HepG2 (cell line): ENCODE data around the gene HSCB. TPM values are rescaled to one million over a fixed set of nuclear protein-coding genes. Genes with fewer than 3 reads are reported as not detected.
A peak's percentile ranks its signal among the peaks of the same experiment; 100 is the strongest.

Source experiments
- CEBPG ChIP-seq: IDR thresholded peaks from 2 replicates; pipeline ENCODE4 v1.6.1; 2016
- EHMT2 ChIP-seq: fragments of 200-600 bp; sonication (generic); IDR thresholded peaks from 2 replicates; pipeline ENCODE4 v1.7.0; 2017; ENCODE audit warnings: antibody characterized with exemption, low read depth, low read length, borderline replicate concordance
- ESRRA ChIP-seq: sonication (generic); formaldehyde crosslinking; IDR thresholded peaks from 2 replicates; pipeline ENCODE4 v1.5.1; 2020; ENCODE audit warnings: mild to moderate bottlenecking, low read depth, missing genetic modification reagents
- IKZF1 ChIP-seq: fragments of 450-650 bp; IDR thresholded peaks from 2 replicates; pipeline ENCODE4 v1.7.1; 2016
- MXD4 ChIP-seq: IDR thresholded peaks from 2 replicates; pipeline ENCODE4 v1.6.1; 2016; ENCODE audit warnings: mild to moderate bottlenecking, missing biosample characterization, missing genetic modification reagents
- PHF20 ChIP-seq: sonication (generic); formaldehyde crosslinking; IDR thresholded peaks from 2 replicates; pipeline ENCODE4 v1.5.0; 2020; ENCODE audit warnings: mild to moderate bottlenecking, missing genetic modification reagents
- RXRB ChIP-seq: IDR thresholded peaks from 2 replicates; pipeline ENCODE4 v1.6.1; 2016; ENCODE audit warnings: borderline replicate concordance, missing genetic modification reagents, missing compliant biosample characterization
- SP4 ChIP-seq: sonication (generic); formaldehyde crosslinking; IDR thresholded peaks from 2 replicates; pipeline ENCODE4 v1.8.1; 2023; ENCODE audit warnings: mild to moderate bottlenecking, missing genetic modification reagents
- STAG1 ChIP-seq: sonication (generic); formaldehyde crosslinking; IDR thresholded peaks from 2 replicates; pipeline ENCODE4 v1.4.0; 2020; ENCODE audit warnings: missing genetic modification reagents
- TAF15 ChIP-seq: fragments of 200-400 bp; formaldehyde crosslinking; IDR thresholded peaks from one replicate; pipeline ENCODE4 v1.6.1; 2018; ENCODE audit warnings: mild to moderate bottlenecking, low read depth, low read length; ENCODE audit not compliant: poor library complexity, severe bottlenecking
- YEATS2 ChIP-seq: sonication (generic); formaldehyde crosslinking; IDR thresholded peaks from 2 replicates; pipeline ENCODE4 v1.4.0; 2020; ENCODE audit warnings: missing genetic modification reagents, borderline replicate concordance
- ZBTB44 ChIP-seq: sonication (generic); formaldehyde crosslinking; IDR thresholded peaks from 2 replicates; pipeline ENCODE4 v1.4.0; 2020; ENCODE audit warnings: missing genetic modification reagents
- ZFP37 ChIP-seq: sonication (generic); formaldehyde crosslinking; IDR thresholded peaks from 2 replicates; pipeline ENCODE4 v1.4.0; 2020; ENCODE audit warnings: missing genetic modification reagents, borderline replicate concordance
- ZNF230 ChIP-seq: sonication (generic); formaldehyde crosslinking; IDR thresholded peaks from 2 replicates; pipeline ENCODE4 v1.4.0; 2020; ENCODE audit warnings: mild to moderate bottlenecking, missing genetic modification reagents
- ZNF329 ChIP-seq: sonication (generic); formaldehyde crosslinking; IDR thresholded peaks from 2 replicates; pipeline ENCODE4 v1.9.0; 2021; ENCODE audit warnings: low read depth, mild to moderate bottlenecking, missing genetic modification reagents
- ZNF556 ChIP-seq: sonication (generic); formaldehyde crosslinking; IDR thresholded peaks from 2 replicates; pipeline ENCODE4 v1.4.0; 2020; ENCODE audit warnings: mild to moderate bottlenecking, missing genetic modification reagents, borderline replicate concordance
- ZNF660 ChIP-seq: sonication (generic); formaldehyde crosslinking; IDR thresholded peaks from 2 replicates; pipeline ENCODE4 v1.5.1; 2020; ENCODE audit warnings: mild to moderate bottlenecking, low read depth, missing genetic modification reagents, borderline replicate concordance
- ZNF775 ChIP-seq: sonication (generic); formaldehyde crosslinking; IDR thresholded peaks from 2 replicates; pipeline ENCODE4 v1.4.0; 2020; ENCODE audit warnings: missing genetic modification reagents, mild to moderate bottlenecking, moderate library complexity, borderline replicate concordance
- polyA plus RNA-seq, 8 experiments: library from polyadenylated mRNA; depleted of rRNA in 3 of 8; stranded (reverse) in 7 of 8; unstranded in 1 of 8; fragments of >200 nt; fragmentation: Illumina TruSeq in 4 of 8; extraction: Trizol in 4 of 8; gene quantifications; 2 replicates each; pipeline versions ENCODE4 v1.2.1 to v1.2.3, GENCODE V29; 2011 to 2016; ENCODE audit warnings: low read depth in 4 of 8, missing spikeins in 1 of 8, mixed read lengths in 1 of 8; ENCODE audit not compliant: insufficient read depth in 1 of 8
- total RNA-seq, 5 experiments: library from RNA; depleted of rRNA; stranded (reverse); fragments of >200 nt; fragmentation: Illumina TruSeq; extraction: Trizol; gene quantifications; 2 replicates each; pipeline ENCODE4 v1.2.3, GENCODE V29; 2016; ENCODE audit warnings: low read depth in 1 of 5
- TF ChIP-seq, protein P1 (sequence below): sonication (generic); formaldehyde crosslinking; IDR thresholded peaks from 2 replicates; pipeline ENCODE4 v1.5.0; 2020; ENCODE audit warnings: mild to moderate bottlenecking, missing genetic modification reagents, borderline replicate concordance
- TF ChIP-seq, protein P2 (sequence below): sonication (generic); formaldehyde crosslinking; IDR thresholded peaks from 2 replicates; pipeline ENCODE4 v1.5.0; 2020; ENCODE audit warnings: missing genetic modification reagents
- TF ChIP-seq, protein P3 (sequence below): sonication (generic); formaldehyde crosslinking; IDR thresholded peaks from 2 replicates; pipeline ENCODE4 v1.8.0; 2022; ENCODE audit warnings: low read depth, missing genetic modification reagents

HSCB gene
- total and polyA plus RNA-seq, 2 of the 13 experiments (the other 11 are each of a cell fraction or from before 2014, with no cell fraction given): 15.4 to 20.9 TPM

- no peak for TF ChIP-seq EHMT2
- TF ChIP-seq, protein P1, sequence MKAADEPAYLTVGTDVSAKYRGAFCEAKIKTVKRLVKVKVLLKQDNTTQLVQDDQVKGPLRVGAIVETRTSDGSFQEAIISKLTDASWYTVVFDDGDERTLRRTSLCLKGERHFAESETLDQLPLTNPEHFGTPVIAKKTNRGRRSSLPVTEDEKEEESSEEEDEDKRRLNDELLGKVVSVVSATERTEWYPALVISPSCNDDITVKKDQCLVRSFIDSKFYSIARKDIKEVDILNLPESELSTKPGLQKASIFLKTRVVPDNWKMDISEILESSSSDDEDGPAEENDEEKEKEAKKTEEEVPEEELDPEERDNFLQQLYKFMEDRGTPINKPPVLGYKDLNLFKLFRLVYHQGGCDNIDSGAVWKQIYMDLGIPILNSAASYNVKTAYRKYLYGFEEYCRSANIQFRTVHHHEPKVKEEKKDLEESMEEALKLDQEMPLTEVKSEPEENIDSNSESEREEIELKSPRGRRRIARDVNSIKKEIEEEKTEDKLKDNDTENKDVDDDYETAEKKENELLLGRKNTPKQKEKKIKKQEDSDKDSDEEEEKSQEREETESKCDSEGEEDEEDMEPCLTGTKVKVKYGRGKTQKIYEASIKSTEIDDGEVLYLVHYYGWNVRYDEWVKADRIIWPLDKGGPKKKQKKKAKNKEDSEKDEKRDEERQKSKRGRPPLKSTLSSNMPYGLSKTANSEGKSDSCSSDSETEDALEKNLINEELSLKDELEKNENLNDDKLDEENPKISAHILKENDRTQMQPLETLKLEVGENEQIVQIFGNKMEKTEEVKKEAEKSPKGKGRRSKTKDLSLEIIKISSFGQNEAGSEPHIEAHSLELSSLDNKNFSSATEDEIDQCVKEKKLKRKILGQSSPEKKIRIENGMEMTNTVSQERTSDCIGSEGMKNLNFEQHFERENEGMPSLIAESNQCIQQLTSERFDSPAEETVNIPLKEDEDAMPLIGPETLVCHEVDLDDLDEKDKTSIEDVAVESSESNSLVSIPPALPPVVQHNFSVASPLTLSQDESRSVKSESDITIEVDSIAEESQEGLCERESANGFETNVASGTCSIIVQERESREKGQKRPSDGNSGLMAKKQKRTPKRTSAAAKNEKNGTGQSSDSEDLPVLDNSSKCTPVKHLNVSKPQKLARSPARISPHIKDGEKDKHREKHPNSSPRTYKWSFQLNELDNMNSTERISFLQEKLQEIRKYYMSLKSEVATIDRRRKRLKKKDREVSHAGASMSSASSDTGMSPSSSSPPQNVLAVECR (CRISPR knock-in tag): peak; percentile 76; the same call in 1 of the 2 replicates
- peak; percentile 37 for TF ChIP-seq SP4 (CRISPR knock-in tag)
- TF ChIP-seq ESRRA (CRISPR knock-in tag): no peak; the same call in 1 of the 2 replicates
- TF ChIP-seq PHF20 (CRISPR knock-in tag): peak; percentile 53; the same call in 1 of the 2 replicates
- TF ChIP-seq ZNF775: no peak
- no peak for TF ChIP-seq IKZF1
- TF ChIP-seq TAF15: no peak
- 0 out of 2 replicates have a peak, but pooled peaks have one; percentile 55 for TF ChIP-seq ZNF556 (CRISPR knock-in tag)
- TF ChIP-seq, protein P2, sequence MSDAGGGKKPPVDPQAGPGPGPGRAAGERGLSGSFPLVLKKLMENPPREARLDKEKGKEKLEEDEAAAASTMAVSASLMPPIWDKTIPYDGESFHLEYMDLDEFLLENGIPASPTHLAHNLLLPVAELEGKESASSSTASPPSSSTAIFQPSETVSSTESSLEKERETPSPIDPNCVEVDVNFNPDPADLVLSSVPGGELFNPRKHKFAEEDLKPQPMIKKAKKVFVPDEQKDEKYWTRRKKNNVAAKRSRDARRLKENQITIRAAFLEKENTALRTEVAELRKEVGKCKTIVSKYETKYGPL (CRISPR knock-in tag): no peak
- no peak for TF ChIP-seq ZNF660
- TF ChIP-seq ZBTB44 (CRISPR knock-in tag): no peak
- peak; percentile 84 for TF ChIP-seq YEATS2 (CRISPR knock-in tag)
- TF ChIP-seq RXRB (CRISPR knock-in tag): peak; percentile 73; the same call in 1 of the 2 replicates
- TF ChIP-seq ZNF230 (CRISPR knock-in tag): peak; percentile 62; the same call in 1 of the 2 replicates
- TF ChIP-seq, protein P3, sequence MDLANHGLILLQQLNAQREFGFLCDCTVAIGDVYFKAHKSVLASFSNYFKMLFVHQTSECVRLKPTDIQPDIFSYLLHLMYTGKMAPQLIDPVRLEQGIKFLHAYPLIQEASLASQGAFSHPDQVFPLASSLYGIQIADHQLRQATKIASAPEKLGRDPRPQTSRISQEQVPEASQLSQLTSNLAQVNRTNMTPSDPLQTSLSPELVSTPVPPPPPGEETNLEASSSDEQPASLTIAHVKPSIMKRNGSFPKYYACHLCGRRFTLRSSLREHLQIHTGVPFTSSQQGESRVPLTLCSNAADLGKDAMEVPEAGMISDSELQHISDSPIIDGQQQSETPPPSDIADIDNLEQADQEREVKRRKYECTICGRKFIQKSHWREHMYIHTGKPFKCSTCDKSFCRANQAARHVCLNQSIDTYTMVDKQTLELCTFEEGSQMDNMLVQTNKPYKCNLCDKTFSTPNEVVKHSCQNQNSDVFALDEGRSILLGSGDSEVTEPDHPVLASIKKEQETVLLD: 0 out of 2 replicates have a peak, but pooled peaks have one; percentile 17
- 0 out of 2 replicates have a peak, but pooled peaks have one; percentile 8 for TF ChIP-seq STAG1 (CRISPR knock-in tag)
- TF ChIP-seq MXD4 (CRISPR knock-in tag): no peak; the same call in 1 of the 2 replicates
- TF ChIP-seq ZNF329 (CRISPR knock-in tag): 0 out of 2 replicates have a peak, but pooled peaks have one; percentile 14
- TF ChIP-seq CEBPG (CRISPR knock-in tag): peak; percentile 52
- TF ChIP-seq ZFP37 (CRISPR knock-in tag): 0 out of 2 replicates have a peak, but pooled peaks have one; percentile 43
Measured at GRCh38 chr22:28772633-28773460, 31.0 kb downstream of the HSCB start, which contains the start of gene CCDC117 (continued).
